Activated CD4-positive, alpha-beta memory T cell treated with anti-CD3 and anti-CD28 coated beads, Interleukin-2, amount 10 ng/mL, durations not matched to agents 7 days and 5 days (primary cell): ENCODE measurements around the gene TCF12. TPM values are rescaled to one million over a fixed set of nuclear protein-coding genes. Genes with fewer than 3 reads are reported as not detected.

ENCODE experiments used
- CTCF ChIA-PET: fragments of 350-600 bp; sonication (Branson Sonifier 250); formaldehyde crosslinking; loops from one replicate; lab custom pipeline; 2021; ENCODE audit warnings: antibody characterized with exemption, inconsistent platforms; lab: Charles Lee
- POLR2A ChIA-PET: fragments of 350-600 bp; sonication (Branson Sonifier 250); formaldehyde crosslinking; loops from one replicate; lab custom pipeline; 2021; ENCODE audit warnings: antibody characterized with exemption; lab: Charles Lee
- DNase-seq: peaks from one replicate; pipeline ENCODE4 v3.0.0-alpha.2; 2020
- H3K27ac Mint-ChIP-seq: one replicate; pipeline ENCODE4 v1.8.0; 2021; ENCODE audit warnings: mild to moderate bottlenecking, mixed read lengths
- H3K27me3 Mint-ChIP-seq: one replicate; pipeline ENCODE4 v1.8.0; 2021; ENCODE audit warnings: mixed read lengths
- H3K36me3 Mint-ChIP-seq: one replicate; pipeline ENCODE4 v1.8.0; 2021; ENCODE audit warnings: low read depth, mixed read lengths
- H3K4me1 Mint-ChIP-seq: one replicate; pipeline ENCODE4 v1.8.0; 2021; ENCODE audit warnings: mixed read lengths
- H3K4me3 Mint-ChIP-seq: one replicate; pipeline ENCODE4 v1.8.0; 2021; ENCODE audit warnings: mild to moderate bottlenecking, mixed read lengths
- H3K9me3 Mint-ChIP-seq: one replicate; pipeline ENCODE4 v1.8.0; 2021; ENCODE audit warnings: mixed read lengths
- total RNA-seq, 2 experiments: library from RNA; stranded (reverse); gene quantifications; one replicate each; pipeline ENCODE4 v1.2.3, GENCODE V29; 2021

The TCF12 gene
- total RNA-seq, 2 experiments from 2014 or later, result 62.4 to 62.8 TPM

- DNase-seq, result no peak
- H3K4me3 Mint-ChIP-seq, result no peak overlapping the region
- no peak overlapping the region for H3K27ac Mint-ChIP-seq
- CTCF ChIA-PET, result no interaction called here
- peaks cover 24% of the 10 kb centered on the region for H3K36me3 Mint-ChIP-seq
- H3K27me3 Mint-ChIP-seq, result no peaks in the 10 kb centered on the region
- POLR2A ChIA-PET, result no interaction called here
- H3K4me1 Mint-ChIP-seq, result peaks cover 3% of the 10 kb centered on the region
- no peaks in the 10 kb centered on the region for H3K9me3 Mint-ChIP-seq
These were observed 365.5 kb downstream of the TCF12 start for GRCh38 chr15:57283774-57284503.

DNA sequence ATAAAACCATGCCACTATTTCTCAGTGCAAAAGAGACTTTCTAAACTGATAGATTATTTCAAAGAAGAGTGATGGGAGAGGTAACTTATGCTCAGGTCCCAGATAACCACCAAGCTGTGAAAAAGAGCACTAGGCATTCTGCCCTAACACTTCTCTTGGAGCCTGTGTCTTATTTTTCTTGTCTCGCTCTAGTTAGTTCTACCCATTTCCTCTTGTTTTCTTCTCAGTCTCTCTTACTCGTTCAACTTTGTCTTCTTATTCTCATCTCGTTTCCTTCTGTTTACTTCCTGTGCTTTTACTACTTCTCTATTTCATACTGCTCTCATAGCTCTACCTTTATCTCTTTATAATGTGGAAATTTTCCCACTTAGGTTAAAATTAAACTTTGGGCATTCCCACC lies 366.1 kb downstream of the TCF12 start:
- Mint-ChIP-seq H3K27ac (no peak overlapping the region), H3K9me3 (no peaks in the 10 kb centered on the region), H3K36me3 (peaks cover 24% of the 10 kb centered on the region), H3K4me1 (peaks cover 3% of the 10 kb centered on the region), H3K4me3 (no peak overlapping the region), H3K27me3 (no peaks in the 10 kb centered on the region)
- POLR2A ChIA-PET, result no interaction called here
- CTCF ChIA-PET, result interaction anchor here (0.5 kb wide), 1 partner anchor 22 kb away, joined by 3 read pairs; no protein-coding TSS in a partner anchor
- no peak for DNase-seq

DNA sequence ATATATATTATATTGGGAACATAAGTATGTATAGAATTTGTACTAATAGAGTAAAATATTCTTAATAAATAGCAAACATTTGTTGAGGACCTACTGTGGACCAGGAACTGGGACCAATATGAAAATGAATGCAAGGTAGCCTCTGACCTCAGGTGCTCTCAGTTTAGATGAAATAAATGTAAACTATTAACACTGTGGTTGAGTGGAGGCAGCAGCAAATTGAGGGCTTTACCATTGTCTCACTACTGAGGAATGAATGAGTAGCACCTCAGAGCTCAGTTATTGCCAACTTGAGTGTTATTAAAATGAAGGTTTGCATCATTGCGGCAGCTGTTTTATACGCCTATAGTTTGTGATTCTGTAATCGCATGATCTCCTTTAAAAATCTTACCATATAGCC lies 366.9 kb downstream of the TCF12 start:
- Mint-ChIP-seq H3K4me3 (no peak overlapping the region), H3K36me3 (peaks cover 29% of the 10 kb centered on the region), H3K4me1 (peaks cover 3% of the 10 kb centered on the region), H3K9me3 (no peaks in the 10 kb centered on the region), H3K27me3 (no peaks in the 10 kb centered on the region), H3K27ac (no peak overlapping the region)
- DNase-seq, result no peak
- CTCF ChIA-PET, result no interaction called here
- POLR2A ChIA-PET, result no interaction called here

- ChIA-PET CTCF (interaction anchor here (1.0 to 1.7 kb wide), 2 partner anchors 20 to 139 kb away, joined by 4 to 7 read pairs; no protein-coding TSS in a partner anchor), POLR2A (no interaction called here)
- Mint-ChIP-seq H3K36me3 (peaks cover 31% of the 10 kb centered on the region), H3K4me1 (peaks cover 3% of the 10 kb centered on the region), H3K9me3 (no peaks in the 10 kb centered on the region), H3K4me3 (no peak overlapping the region), H3K27ac (no peak overlapping the region), H3K27me3 (no peaks in the 10 kb centered on the region)
- DNase-seq, result no peak
These were observed 368.1 kb downstream of the TCF12 start for GRCh38 chr15:57286446-57287122.

DNA sequence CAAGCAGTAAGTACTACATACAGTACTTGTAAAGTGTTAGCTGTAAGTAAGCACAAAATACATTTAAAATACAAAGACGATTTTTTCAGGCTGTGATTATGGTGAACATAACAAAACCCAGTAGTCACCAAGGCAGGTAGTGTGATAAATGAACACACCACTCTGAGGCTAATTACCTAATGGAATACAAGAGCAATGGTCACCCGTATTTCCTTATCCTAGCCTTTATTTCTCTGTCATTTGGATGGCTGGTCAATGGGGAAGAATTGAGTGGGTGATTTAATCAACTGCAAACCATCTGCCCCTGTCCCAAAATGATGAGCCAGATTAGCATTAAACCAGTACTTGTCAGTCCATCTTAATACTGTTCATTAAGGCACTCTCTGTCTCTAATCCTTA lies 368.7 kb downstream of the TCF12 start:
- Mint-ChIP-seq H3K4me1 (peaks cover 3% of the 10 kb centered on the region), H3K27me3 (no peaks in the 10 kb centered on the region), H3K9me3 (no peaks in the 10 kb centered on the region), H3K4me3 (no peak overlapping the region), H3K27ac (no peak overlapping the region), H3K36me3 (peaks cover 31% of the 10 kb centered on the region)
- POLR2A ChIA-PET, result no interaction called here
- CTCF ChIA-PET, result interaction anchor here (1.0 to 1.7 kb wide), 2 partner anchors 19 to 140 kb away, joined by 4 to 7 read pairs; no protein-coding TSS in a partner anchor
- no peak for DNase-seq

DNA sequence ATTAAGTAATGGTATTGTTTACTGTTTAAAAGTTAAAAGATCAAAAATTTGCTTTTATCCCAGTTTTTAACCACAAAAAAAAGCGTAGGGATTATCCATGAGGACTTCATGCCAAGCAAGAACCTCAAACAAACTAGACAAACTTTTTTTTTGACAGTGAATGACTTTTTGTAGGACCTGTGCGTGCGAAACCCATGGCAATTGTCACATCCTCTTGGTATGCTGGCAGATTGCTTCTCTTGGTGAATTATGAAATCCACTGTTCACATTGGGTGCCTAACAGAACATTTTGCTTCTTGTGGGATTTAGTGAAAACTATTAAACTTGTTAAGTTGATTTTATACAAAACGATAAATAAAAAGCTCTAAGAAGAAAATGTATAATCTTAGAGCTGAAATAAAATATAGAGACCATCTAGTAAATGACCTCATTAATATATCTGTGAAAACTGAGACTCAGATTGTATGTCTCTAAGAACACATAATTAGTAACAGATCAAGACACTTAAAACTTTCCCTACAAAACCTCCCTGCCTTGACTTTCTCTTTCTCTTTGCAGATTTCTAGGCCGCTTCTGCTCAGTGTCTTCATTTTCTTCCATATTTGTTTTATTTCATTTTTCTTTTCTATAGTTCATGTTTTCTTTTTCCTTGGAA lies 370.6 kb downstream of the TCF12 start:
- no peak for DNase-seq
- POLR2A ChIA-PET, result interaction anchor here (0.9 kb wide), 1 partner anchor 11 kb away, joined by 4 read pairs; no protein-coding TSS in a partner anchor
- peaks cover 28% of the 10 kb centered on the region for H3K36me3 Mint-ChIP-seq
- H3K4me3 Mint-ChIP-seq, result no peak overlapping the region
- peaks cover 2% of the 10 kb centered on the region for H3K9me3 Mint-ChIP-seq
- H3K27me3 Mint-ChIP-seq, result no peaks in the 10 kb centered on the region
- H3K4me1 Mint-ChIP-seq, result peaks cover 3% of the 10 kb centered on the region
- CTCF ChIA-PET, result interaction anchor here (0.7 to 0.9 kb wide), 2 partner anchors 282 to 301 kb away, joined by 3 read pairs; no protein-coding TSS in a partner anchor
- no peak overlapping the region for H3K27ac Mint-ChIP-seq

DNA sequence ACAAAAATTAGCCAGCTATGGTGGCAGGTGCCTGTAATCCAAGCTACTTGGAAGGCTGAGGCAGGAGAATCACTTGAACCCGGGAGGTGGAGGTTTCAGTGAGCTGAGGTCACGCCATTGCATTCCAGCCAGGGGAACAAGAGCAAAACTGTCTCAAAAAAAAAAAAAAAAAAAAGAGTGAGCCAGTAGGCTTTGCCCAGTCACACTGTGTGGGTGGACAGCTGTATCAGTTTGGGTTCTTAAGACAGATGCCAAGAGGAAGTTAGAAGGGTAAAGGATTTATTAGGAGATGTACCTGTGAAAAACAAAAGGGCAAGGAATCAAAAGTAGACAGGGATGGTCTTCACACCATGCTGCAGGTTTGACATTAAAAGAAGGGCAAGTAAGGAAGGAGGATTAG lies 371.7 kb downstream of the TCF12 start:
- H3K36me3 Mint-ChIP-seq, result peaks cover 23% of the 10 kb centered on the region
- peaks cover 2% of the 10 kb centered on the region for H3K9me3 Mint-ChIP-seq
- H3K27ac Mint-ChIP-seq, result no peak overlapping the region
- CTCF ChIA-PET, result no interaction called here
- POLR2A ChIA-PET, result no interaction called here
- H3K4me1 Mint-ChIP-seq, result no peaks in the 10 kb centered on the region
- no peak for DNase-seq
- H3K27me3 Mint-ChIP-seq, result no peaks in the 10 kb centered on the region
- no peak overlapping the region for H3K4me3 Mint-ChIP-seq

- Mint-ChIP-seq H3K27ac (no peak overlapping the region), H3K4me3 (no peak overlapping the region)
- CTCF ChIA-PET, result no interaction called here
These were observed 372.4 kb downstream of the TCF12 start for GRCh38 chr15:57290826-57291225.

DNA sequence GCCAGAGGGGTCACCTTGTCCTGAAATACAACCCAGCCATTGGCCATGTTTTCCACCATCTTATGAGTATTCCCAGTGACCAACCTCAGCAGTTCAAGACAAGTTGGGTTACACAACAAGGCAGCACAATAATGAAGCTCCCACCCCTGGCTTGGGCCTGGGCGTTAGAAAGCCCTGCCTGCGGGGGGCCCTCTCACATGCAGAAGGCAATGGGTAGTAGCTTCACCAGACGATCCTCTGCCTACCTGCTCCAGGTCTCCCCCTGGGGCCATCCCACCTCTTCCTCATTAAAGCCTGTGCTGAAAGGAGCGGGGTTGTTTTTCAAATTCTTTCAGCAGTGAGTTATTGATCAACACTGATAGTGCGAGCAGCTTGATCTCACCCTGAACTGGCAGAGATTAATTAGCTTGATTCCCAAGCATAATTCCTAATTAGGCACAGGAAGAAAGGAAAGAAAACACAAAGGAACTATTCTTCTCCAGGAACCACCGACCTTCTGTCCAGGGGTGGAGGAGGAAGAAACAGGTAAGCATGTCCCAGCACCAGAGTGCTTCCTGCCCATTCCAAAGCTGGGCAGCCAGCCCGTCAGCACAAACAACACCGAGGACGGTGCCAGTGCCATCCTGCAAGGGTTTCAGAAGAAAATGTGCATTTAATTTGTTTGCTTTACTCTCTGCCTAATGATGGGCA lies 378.2 kb downstream of the TCF12 start:
- ChIA-PET CTCF (interaction anchor here (1.1 kb wide), 1 partner anchor 10 kb away, joined by 3 read pairs; no protein-coding TSS in a partner anchor), POLR2A (no interaction called here)
- no peak overlapping the region for H3K27ac Mint-ChIP-seq
- peaks cover 2% of the 10 kb centered on the region for H3K9me3 Mint-ChIP-seq
- no peaks in the 10 kb centered on the region for H3K27me3 Mint-ChIP-seq
- peaks cover 5% of the 10 kb centered on the region for H3K4me1 Mint-ChIP-seq
- H3K36me3 Mint-ChIP-seq, result peaks cover 3% of the 10 kb centered on the region
- DNase-seq, result no peak
- no peak overlapping the region for H3K4me3 Mint-ChIP-seq

More at GRCh38 chr15:57290826-57291225, 372.4 kb downstream of the TCF12 start:
- H3K9me3 Mint-ChIP-seq, result peaks cover 2% of the 10 kb centered on the region
- POLR2A ChIA-PET, result no interaction called here
- H3K4me1 Mint-ChIP-seq, result no peaks in the 10 kb centered on the region
- no peak for DNase-seq
- H3K27me3 Mint-ChIP-seq, result no peaks in the 10 kb centered on the region
- H3K36me3 Mint-ChIP-seq, result peaks cover 23% of the 10 kb centered on the region

DNA sequence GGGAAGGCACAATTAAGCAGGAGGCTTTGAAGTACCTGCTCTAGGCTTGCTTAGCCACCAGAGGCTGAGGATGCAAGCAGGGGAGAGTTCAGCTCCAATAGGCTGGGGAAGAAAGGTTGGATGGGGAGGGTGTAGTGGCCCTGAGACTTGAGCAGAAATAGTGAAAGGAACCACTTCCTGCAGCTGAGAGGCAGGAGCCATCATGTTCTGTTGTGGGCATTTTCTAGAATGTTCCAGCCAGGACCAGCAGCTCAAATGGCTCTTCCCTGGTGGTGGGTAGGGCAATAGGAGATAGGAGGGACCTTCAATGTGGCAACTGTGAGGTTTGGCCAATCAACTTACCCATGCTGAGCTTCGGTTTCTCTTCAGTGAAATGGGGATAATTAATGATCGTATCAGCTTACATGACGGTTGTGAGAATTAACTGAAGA lies 378.7 kb downstream of the TCF12 start:
- Mint-ChIP-seq H3K9me3 (peaks cover 2% of the 10 kb centered on the region), H3K27me3 (no peaks in the 10 kb centered on the region), H3K4me1 (peaks cover 5% of the 10 kb centered on the region), H3K4me3 (no peak overlapping the region), H3K27ac (no peak overlapping the region), H3K36me3 (peaks cover 3% of the 10 kb centered on the region)
- ChIA-PET CTCF (interaction anchor here (1.1 kb wide), 1 partner anchor 9 kb away, joined by 3 read pairs; no protein-coding TSS in a partner anchor), POLR2A (no interaction called here)
- DNase-seq, result no peak

GRCh38 chr15:57297630-57298029 lies 379.2 kb downstream of the TCF12 start:
- no peak overlapping the region for H3K4me3 Mint-ChIP-seq
- peaks cover 5% of the 10 kb centered on the region for H3K4me1 Mint-ChIP-seq
- H3K27me3 Mint-ChIP-seq, result no peaks in the 10 kb centered on the region
- ChIA-PET CTCF (interaction anchor here (1.1 kb wide), 1 partner anchor 9 kb away, joined by 3 read pairs; no protein-coding TSS in a partner anchor), POLR2A (no interaction called here)
- DNase-seq, result no peak
- no peaks in the 10 kb centered on the region for H3K36me3 Mint-ChIP-seq
- no peaks in the 10 kb centered on the region for H3K9me3 Mint-ChIP-seq
- no peak overlapping the region for H3K27ac Mint-ChIP-seq

GRCh38 chr15:57298204-57298603 lies 379.8 kb downstream of the TCF12 start:
- H3K27ac Mint-ChIP-seq, result no peak overlapping the region
- no peaks in the 10 kb centered on the region for H3K36me3 Mint-ChIP-seq
- ChIA-PET POLR2A (no interaction called here), CTCF (no interaction called here)
- H3K4me3 Mint-ChIP-seq, result no peak overlapping the region
- H3K27me3 Mint-ChIP-seq, result no peaks in the 10 kb centered on the region
- H3K9me3 Mint-ChIP-seq, result no peaks in the 10 kb centered on the region
- peaks cover 5% of the 10 kb centered on the region for H3K4me1 Mint-ChIP-seq
- DNase-seq, result no peak
